Gastrocnemius medialis (tissue), 4 donors: Measurements from ENCODE around the gene NAV2.

Experiments used
- CTCF ChIP-seq, 5 experiments: fragments of 450-650 bp in 3 of 5; fragments of 200-600 bp in 2 of 5; sonication (generic) in 2 of 5; IDR thresholded peaks in 4 of 5; conservative IDR thresholded peaks in 1 of 5; 1 replicate in 4 of 5; 2 replicates in 1 of 5; pipeline ENCODE4 v1.5.1; 2016 to 2019; ENCODE audit warnings: antibody characterized with exemption in 5 of 5, mild to moderate bottlenecking in 3 of 5, moderate library complexity in 3 of 5
- POLR2A ChIP-seq, 2 donors: fragments of 450-650 bp; IDR thresholded peaks; one replicate each; pipeline ENCODE4 v1.6.1; 2017; ENCODE audit warnings: antibody characterized with exemption in 2 of 2, mild to moderate bottlenecking in 2 of 2, moderate library complexity in 2 of 2

GRCh38 chr11:20015101-20015500 is 302.5 kb downstream of the NAV2 start:
- TF ChIP-seq CTCF (IDR thresholded peaks at IDR 0.05 in 4 of 5, conservative IDR thresholded peaks at IDR 0.05 in 1 of 5) (no peak), POLR2A (IDR thresholded peaks at IDR 0.05) (no peak)
